Transverse colon (tissue), 4 donors: ENCODE measurements around the gene SDK1.

Experiments
- POLR2AphosphoS5 ChIP-seq, 3 donors: sonication (generic); formaldehyde crosslinking; IDR thresholded peaks; one replicate each; pipeline ENCODE4 v1.6.1; 2016; ENCODE audit warnings: antibody characterized with exemption in 3 of 3
- TF ChIP-seq, protein P1 (sequence below), 5 experiments: fragments of 200-600 bp in 3 of 5; fragments of 450-650 bp in 2 of 5; sonication (generic) in 3 of 5; IDR thresholded peaks; 1 replicate in 2 of 5; 2 replicates in 3 of 5; pipeline ENCODE4 v1.5.1; 2016 to 2017; ENCODE audit warnings: antibody characterized with exemption in 5 of 5, inconsistent platforms in 3 of 5, mild to moderate bottlenecking in 2 of 5, moderate library complexity in 1 of 5

DNA sequence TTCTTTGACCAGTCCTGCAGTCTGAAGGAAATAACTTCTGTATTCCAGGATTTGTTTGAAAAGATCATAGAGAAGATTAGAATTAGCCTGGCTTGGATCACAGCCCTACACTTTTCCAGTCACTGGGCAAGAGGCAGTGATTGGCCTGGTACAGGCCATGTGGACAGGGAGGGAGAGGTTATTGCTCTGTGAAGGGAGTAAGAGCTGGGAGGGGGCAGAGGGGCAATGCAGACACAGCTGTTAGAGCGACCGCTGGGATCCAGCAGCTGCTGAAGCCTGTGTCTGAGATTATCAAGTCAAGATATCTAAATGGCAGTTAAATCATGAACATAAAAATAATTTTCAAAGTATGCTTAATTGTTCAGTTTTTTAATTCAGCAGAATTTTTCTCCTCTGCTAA, 257.3 kb downstream of the SDK1 start:
- TF ChIP-seq, protein P1, sequence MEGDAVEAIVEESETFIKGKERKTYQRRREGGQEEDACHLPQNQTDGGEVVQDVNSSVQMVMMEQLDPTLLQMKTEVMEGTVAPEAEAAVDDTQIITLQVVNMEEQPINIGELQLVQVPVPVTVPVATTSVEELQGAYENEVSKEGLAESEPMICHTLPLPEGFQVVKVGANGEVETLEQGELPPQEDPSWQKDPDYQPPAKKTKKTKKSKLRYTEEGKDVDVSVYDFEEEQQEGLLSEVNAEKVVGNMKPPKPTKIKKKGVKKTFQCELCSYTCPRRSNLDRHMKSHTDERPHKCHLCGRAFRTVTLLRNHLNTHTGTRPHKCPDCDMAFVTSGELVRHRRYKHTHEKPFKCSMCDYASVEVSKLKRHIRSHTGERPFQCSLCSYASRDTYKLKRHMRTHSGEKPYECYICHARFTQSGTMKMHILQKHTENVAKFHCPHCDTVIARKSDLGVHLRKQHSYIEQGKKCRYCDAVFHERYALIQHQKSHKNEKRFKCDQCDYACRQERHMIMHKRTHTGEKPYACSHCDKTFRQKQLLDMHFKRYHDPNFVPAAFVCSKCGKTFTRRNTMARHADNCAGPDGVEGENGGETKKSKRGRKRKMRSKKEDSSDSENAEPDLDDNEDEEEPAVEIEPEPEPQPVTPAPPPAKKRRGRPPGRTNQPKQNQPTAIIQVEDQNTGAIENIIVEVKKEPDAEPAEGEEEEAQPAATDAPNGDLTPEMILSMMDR (IDR thresholded peaks at IDR 0.05), result no peak
- no peak for TF ChIP-seq POLR2AphosphoS5 (IDR thresholded peaks at IDR 0.05)
